ENCODE results near the gene CETN2.
"Not testable (repeated sequence)": the region's sequence is repeated elsewhere in the genome, so short reads cannot be mapped to it uniquely, and the experiment has no call there.

Gene CETN2

DNA sequence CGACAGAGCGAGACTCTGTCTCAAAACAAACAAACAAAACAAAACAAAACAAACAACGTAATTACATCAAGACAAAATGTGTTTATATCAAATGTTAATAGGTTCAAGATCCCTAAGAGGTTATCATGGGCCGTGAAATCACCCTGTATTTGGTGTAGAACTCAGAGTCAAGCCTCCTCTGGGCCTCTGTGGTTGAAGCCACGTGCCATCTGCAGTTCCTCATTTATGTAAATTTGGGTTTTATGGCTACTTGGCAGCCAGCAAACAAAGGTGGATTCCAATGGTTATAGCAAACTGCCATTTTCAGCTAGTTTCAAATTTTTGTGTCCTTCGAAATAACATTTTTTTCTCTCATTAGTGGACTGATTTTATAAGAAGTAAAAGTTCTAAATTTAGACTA is 16.7 kb upstream of the CETN2 start:
- TF ChIP-seq YY1 (IDR thresholded peaks at IDR 0.05; ENCODE audit: insufficient read depth, insufficient read length), result no peak
- TF ChIP-seq ZNF274 (IDR thresholded peaks at IDR 0.05; ENCODE audit: low read depth, low read length), result no peak
- no peak for TF ChIP-seq SUZ12 (IDR thresholded peaks at IDR 0.05; ENCODE audit: extremely low read depth, insufficient read depth, insufficient read length)
- no peak for DNase-seq (ENCODE audit: low read depth, low spot score)
- Histone ChIP-seq H3K9ac (ENCODE audit: insufficient read length, low read depth) (no peak overlapping the region), H3K4me3 (ENCODE audit: insufficient read length, low read depth) (no peak overlapping the region), H3K9me3 (ENCODE audit: insufficient read depth, low read length) (no peaks in the 10 kb centered on the region), H3K27me3 (ENCODE audit: insufficient read depth, insufficient read length) (no peaks in the 10 kb centered on the region), H3K4me1 (ENCODE audit: insufficient read depth, insufficient read length) (no peaks in the 10 kb centered on the region), H3K36me3 (ENCODE audit: insufficient read depth, insufficient read length, low read length) (peaks cover 27% of the 10 kb centered on the region)

DNA sequence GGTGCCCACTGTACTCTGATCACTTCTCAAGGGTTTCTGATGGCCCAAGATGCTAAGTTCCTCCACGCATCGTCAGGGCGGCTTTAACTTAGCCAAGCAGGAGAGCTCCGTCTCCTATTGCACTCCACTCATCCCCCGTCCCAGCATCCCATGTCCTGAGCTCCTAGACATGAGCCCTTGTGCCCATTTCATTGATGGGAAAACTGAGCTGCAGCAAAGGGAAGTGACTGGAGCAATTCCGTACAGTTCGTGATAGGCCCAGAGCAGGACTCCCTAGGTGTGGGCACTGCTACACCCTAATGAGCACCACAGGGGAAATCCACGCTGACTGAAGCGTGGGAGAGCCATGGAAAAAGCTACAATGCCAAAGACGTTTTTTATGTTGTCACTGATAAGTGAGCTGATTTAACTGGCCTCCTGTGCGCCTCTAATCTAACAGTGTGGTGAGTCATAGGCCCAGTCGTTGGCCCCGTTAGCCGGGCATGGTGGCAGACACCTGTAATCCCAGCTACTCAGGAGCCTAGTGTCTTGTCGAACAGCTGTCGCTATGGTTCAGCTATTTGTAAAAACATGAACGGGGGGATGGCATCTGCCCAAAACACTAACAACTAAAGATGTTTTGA is 15.2 kb upstream of the CETN2 start:
- Histone ChIP-seq H3K27me3 (ENCODE audit: insufficient read depth, insufficient read length) (no peaks in the 10 kb centered on the region), H3K4me3 (ENCODE audit: insufficient read length, low read depth) (no peak overlapping the region), H3K36me3 (ENCODE audit: insufficient read depth, insufficient read length, low read length) (peaks cover 15% of the 10 kb centered on the region), H3K9ac (ENCODE audit: insufficient read length, low read depth) (no peak overlapping the region), H3K9me3 (ENCODE audit: insufficient read depth, low read length) (no peaks in the 10 kb centered on the region), H3K4me1 (ENCODE audit: insufficient read depth, insufficient read length) (no peaks in the 10 kb centered on the region)
- TF ChIP-seq SUZ12 (IDR thresholded peaks at IDR 0.05; ENCODE audit: extremely low read depth, insufficient read depth, insufficient read length) (no peak), YY1 (IDR thresholded peaks at IDR 0.05; ENCODE audit: insufficient read depth, insufficient read length) (no peak), ZNF274 (IDR thresholded peaks at IDR 0.05; ENCODE audit: low read depth, low read length) (no peak)
- DNase-seq (ENCODE audit: low read depth, low spot score), result no peak

DNA sequence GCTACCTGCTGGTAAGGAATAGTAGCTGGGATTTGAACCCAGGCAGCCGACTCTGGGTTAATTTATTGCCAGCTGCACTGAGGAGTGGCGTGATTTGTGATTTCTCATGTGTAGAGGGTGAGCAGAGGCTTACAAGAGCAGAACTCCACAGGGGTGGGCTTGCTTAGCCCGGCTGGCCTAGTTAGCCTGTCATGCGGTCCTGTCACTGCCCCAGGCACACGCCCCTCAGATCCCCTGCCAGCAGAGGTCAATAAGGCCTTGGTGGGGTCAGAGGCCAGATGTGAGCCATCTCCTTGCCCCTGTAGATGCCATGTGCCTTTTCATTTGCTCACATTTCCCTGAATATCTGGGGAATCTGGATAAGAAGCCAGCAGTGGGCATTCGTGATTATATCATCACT is 13.7 kb upstream of the CETN2 start:
- no peak for DNase-seq (ENCODE audit: low read depth, low spot score)
- no peak overlapping the region for H3K4me3 ChIP-seq (ENCODE audit: insufficient read length, low read depth)

DNA sequence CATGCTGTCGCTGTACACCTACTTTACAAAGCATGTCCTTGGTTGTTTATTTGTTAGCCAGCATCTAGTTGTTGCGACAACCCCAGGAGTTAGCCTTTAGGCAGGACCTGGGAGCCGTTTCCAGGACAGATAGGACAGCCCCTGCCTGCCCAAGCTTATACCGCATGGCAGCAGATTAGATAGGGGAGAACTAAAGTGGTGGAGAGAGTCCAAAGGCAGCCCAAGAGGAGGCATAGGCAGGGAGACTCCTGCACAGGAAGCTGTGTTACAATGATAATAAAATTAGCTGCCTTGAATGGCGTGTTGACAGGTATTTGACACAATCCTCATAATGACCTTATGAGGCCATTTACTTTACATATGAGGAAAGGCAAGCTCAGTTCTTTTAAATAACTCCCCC is 13.3 kb upstream of the CETN2 start:
- no peak for TF ChIP-seq YY1 (IDR thresholded peaks at IDR 0.05; ENCODE audit: insufficient read depth, insufficient read length)
- H3K4me3 ChIP-seq (ENCODE audit: insufficient read length, low read depth), result no peak overlapping the region
- peaks cover 4% of the 10 kb centered on the region for H3K36me3 ChIP-seq (ENCODE audit: insufficient read depth, insufficient read length, low read length)
- no peaks in the 10 kb centered on the region for H3K27me3 ChIP-seq (ENCODE audit: insufficient read depth, insufficient read length)
- no peak overlapping the region for H3K9ac ChIP-seq (ENCODE audit: insufficient read length, low read depth)
- no peaks in the 10 kb centered on the region for H3K4me1 ChIP-seq (ENCODE audit: insufficient read depth, insufficient read length)
- DNase-seq (ENCODE audit: low read depth, low spot score), result no peak
- no peaks in the 10 kb centered on the region for H3K9me3 ChIP-seq (ENCODE audit: insufficient read depth, low read length)

More for the DNA sequence above, 13.7 kb upstream of the CETN2 start:
- H3K27me3 ChIP-seq (ENCODE audit: insufficient read depth, insufficient read length), result no peaks in the 10 kb centered on the region
- H3K9me3 ChIP-seq (ENCODE audit: insufficient read depth, low read length), result no peaks in the 10 kb centered on the region
- no peak overlapping the region for H3K9ac ChIP-seq (ENCODE audit: insufficient read length, low read depth)
- H3K36me3 ChIP-seq (ENCODE audit: insufficient read depth, insufficient read length, low read length), result peaks cover 4% of the 10 kb centered on the region
- no peak for TF ChIP-seq SUZ12 (IDR thresholded peaks at IDR 0.05; ENCODE audit: extremely low read depth, insufficient read depth, insufficient read length)
- no peak for TF ChIP-seq ZNF274 (IDR thresholded peaks at IDR 0.05; ENCODE audit: low read depth, low read length)
- TF ChIP-seq YY1 (IDR thresholded peaks at IDR 0.05; ENCODE audit: insufficient read depth, insufficient read length), result no peak
- no peaks in the 10 kb centered on the region for H3K4me1 ChIP-seq (ENCODE audit: insufficient read depth, insufficient read length)

DNA sequence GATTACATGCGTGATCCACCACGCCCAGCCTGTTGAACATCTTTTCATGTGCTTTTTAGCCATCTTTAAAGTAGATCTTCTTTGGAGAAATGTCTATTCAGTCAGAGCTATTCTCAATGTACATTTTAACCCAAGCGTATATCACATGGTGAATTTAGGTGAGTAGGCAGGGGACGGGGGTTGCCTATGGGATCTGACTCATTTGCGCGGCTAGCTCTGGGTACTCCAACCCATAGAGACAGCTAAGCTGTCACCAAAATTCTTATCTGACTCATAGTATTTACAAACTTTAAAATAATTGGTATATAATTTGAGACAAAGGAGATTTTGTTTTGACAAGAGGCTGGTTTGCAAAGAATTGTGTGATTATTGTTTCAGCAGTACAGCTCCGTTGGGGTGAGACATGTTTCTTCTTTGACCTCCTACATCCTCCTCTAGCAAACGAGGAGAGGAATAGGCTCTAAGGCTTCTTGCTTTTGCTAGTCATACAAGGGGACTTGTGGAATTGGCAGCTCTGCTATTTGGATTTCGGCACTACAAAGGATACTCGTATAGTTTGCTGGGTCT is 12.3 kb upstream of the CETN2 start:
- Histone ChIP-seq H3K36me3 (ENCODE audit: insufficient read depth, insufficient read length, low read length) (peaks cover 4% of the 10 kb centered on the region), H3K9me3 (ENCODE audit: insufficient read depth, low read length) (no peaks in the 10 kb centered on the region), H3K9ac (ENCODE audit: insufficient read length, low read depth) (no peak overlapping the region), H3K4me1 (ENCODE audit: insufficient read depth, insufficient read length) (no peaks in the 10 kb centered on the region), H3K4me3 (ENCODE audit: insufficient read length, low read depth) (no peak overlapping the region), H3K27me3 (ENCODE audit: insufficient read depth, insufficient read length) (no peaks in the 10 kb centered on the region)
- DNase-seq (ENCODE audit: low read depth, low spot score), result no peak
- TF ChIP-seq YY1 (IDR thresholded peaks at IDR 0.05; ENCODE audit: insufficient read depth, insufficient read length) (no peak), ZNF274 (IDR thresholded peaks at IDR 0.05; ENCODE audit: low read depth, low read length) (no peak), SUZ12 (IDR thresholded peaks at IDR 0.05; ENCODE audit: extremely low read depth, insufficient read depth, insufficient read length) (no peak)

DNA sequence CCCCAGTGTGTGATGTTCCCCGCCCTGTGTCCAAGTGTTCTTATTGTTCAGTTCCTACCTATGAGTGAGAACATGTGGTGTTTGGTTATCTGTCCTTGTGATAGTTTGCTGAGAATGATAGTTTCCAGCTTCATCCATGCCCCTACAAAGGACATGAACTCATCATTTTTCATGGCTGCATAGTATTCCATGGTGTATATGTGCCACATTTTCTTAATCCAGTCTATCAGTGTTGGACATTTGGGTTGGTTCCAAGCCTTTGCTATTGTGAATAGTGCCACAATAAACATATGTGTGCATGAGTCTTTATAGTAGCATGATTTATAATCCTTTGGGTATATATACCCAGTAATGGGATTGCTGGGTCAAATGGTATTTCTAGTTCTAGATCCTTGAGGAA is 4.9 kb upstream of the CETN2 start:
- not testable (repeated sequence) for H3K9me3 ChIP-seq (ENCODE audit: insufficient read depth, low read length); H3K4me1 ChIP-seq (ENCODE audit: insufficient read depth, insufficient read length); H3K27me3 ChIP-seq (ENCODE audit: insufficient read depth, insufficient read length); H3K4me3 ChIP-seq (ENCODE audit: insufficient read length, low read depth); H3K9ac ChIP-seq (ENCODE audit: insufficient read length, low read depth); DNase-seq (ENCODE audit: low read depth, low spot score)
- H3K36me3 ChIP-seq (ENCODE audit: insufficient read depth, insufficient read length, low read length), result peaks cover 14% of the 10 kb centered on the region

DNA sequence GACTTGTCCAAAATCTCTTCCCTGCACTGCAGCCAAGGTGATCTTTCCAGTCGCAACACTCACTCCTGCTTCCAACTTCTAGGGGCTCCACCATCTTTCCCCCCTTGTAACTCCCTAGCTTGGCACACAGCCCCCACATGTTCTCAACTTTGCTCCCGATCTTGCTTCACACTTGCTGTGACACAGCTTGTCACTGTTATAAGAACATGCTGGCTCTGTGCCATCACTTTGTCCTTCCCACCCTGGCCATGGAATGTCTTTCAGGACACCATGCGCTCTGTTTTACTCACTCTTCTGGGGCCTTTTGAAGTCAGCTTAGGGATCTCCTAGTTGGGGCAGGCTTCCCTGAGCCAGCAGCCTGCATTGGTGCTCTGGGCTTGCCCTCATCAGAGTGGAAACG is 2.8 kb upstream of the CETN2 start:
- no peak for TF ChIP-seq SUZ12 (IDR thresholded peaks at IDR 0.05; ENCODE audit: extremely low read depth, insufficient read depth, insufficient read length)
- no peak for TF ChIP-seq ZNF274 (IDR thresholded peaks at IDR 0.05; ENCODE audit: low read depth, low read length)
- Histone ChIP-seq H3K4me3 (ENCODE audit: insufficient read length, low read depth) (no peak overlapping the region), H3K36me3 (ENCODE audit: insufficient read depth, insufficient read length, low read length) (peaks cover 18% of the 10 kb centered on the region), H3K27me3 (ENCODE audit: insufficient read depth, insufficient read length) (no peaks in the 10 kb centered on the region), H3K4me1 (ENCODE audit: insufficient read depth, insufficient read length) (no peaks in the 10 kb centered on the region), H3K9ac (ENCODE audit: insufficient read length, low read depth) (no peak overlapping the region), H3K9me3 (ENCODE audit: insufficient read depth, low read length) (no peaks in the 10 kb centered on the region)
- DNase-seq (ENCODE audit: low read depth, low spot score), result no peak

DNA sequence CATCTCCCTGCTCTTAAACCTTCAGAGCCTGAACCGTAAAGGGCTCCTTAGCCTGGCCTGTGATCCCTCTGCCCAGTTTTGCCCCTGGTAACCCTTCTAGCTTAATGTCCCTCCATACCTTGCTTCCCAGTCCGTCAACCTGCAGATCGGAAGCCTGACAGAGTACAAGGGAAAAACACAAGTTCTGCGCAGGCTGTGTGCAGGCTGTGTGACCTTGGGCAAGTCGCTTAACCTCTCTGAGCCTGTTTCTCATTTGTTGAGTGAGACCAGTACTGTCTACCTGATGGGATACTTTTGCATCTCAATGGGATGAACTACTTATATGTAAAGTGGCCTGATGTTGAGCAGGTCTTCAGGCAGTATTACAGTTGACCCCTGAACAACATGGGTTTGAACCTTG is 2.0 kb upstream of the CETN2 start:
- Histone ChIP-seq H3K9ac (ENCODE audit: insufficient read length, low read depth) (no peak overlapping the region), H3K4me1 (ENCODE audit: insufficient read depth, insufficient read length) (no peaks in the 10 kb centered on the region), H3K27me3 (ENCODE audit: insufficient read depth, insufficient read length) (no peaks in the 10 kb centered on the region), H3K36me3 (ENCODE audit: insufficient read depth, insufficient read length, low read length) (peaks cover 25% of the 10 kb centered on the region), H3K4me3 (ENCODE audit: insufficient read length, low read depth) (peak overlapping the region; percentile 75), H3K9me3 (ENCODE audit: insufficient read depth, low read length) (no peaks in the 10 kb centered on the region)
- TF ChIP-seq SUZ12 (IDR thresholded peaks at IDR 0.05; ENCODE audit: extremely low read depth, insufficient read depth, insufficient read length) (no peak), ZNF274 (IDR thresholded peaks at IDR 0.05; ENCODE audit: low read depth, low read length) (no peak), YY1 (IDR thresholded peaks at IDR 0.05; ENCODE audit: insufficient read depth, insufficient read length) (no peak)
- no peak for DNase-seq (ENCODE audit: low read depth, low spot score)

All from NT2/D1 (cell line).